Progenitor cell of endocrine pancreas (in vitro differentiated cells): ENCODE data around the gene DNAJB13. TPM values are rescaled to one million over a fixed set of nuclear protein-coding genes. Genes with fewer than 3 reads are reported as not detected.

Source experiments
- DNase-seq: peaks from one replicate; pipeline ENCODE4 v3.0.0; 2021; ENCODE audit warnings: low spot score; ENCODE audit not compliant: unreplicated experiment
- H3K27ac Mint-ChIP-seq: 2 replicates; pipeline ENCODE4 v1.8.0; 2021; ENCODE audit warnings: mild to moderate bottlenecking, moderate library complexity, mixed read lengths
- H3K27me3 Mint-ChIP-seq: 2 replicates; pipeline ENCODE4 v1.8.0; 2021; ENCODE audit warnings: mixed read lengths
- H3K36me3 Mint-ChIP-seq: 2 replicates; pipeline ENCODE4 v1.8.0; 2022; ENCODE audit warnings: mixed read lengths; ENCODE audit not compliant: insufficient read depth
- H3K4me1 Mint-ChIP-seq: 2 replicates; pipeline ENCODE4 v1.8.0; 2021; ENCODE audit warnings: low read depth, mixed read lengths
- H3K4me3 Mint-ChIP-seq: 2 replicates; pipeline ENCODE4 v1.8.0; 2021; ENCODE audit warnings: low read depth, mild to moderate bottlenecking, moderate library complexity, mixed read lengths
- H3K9me3 Mint-ChIP-seq: 2 replicates; pipeline ENCODE4 v1.8.0; 2021; ENCODE audit warnings: low read depth, mixed read lengths
- total RNA-seq: library from RNA; stranded (reverse); gene quantifications from 2 replicates; pipeline ENCODE4 v1.2.1, GENCODE V29; 2021
- TF ChIP-seq, protein P1 (sequence below): fragments of 200-600 bp; sonication (generic); IDR thresholded peaks from one replicate; pipeline ENCODE4 v1.5.0; 2021; ENCODE audit warnings: antibody characterized with exemption, mild to moderate bottlenecking; ENCODE audit not compliant: unreplicated experiment

DNAJB13 gene
- total RNA-seq, 1 donor from 2014 or later = 1.1 TPM

DNA sequence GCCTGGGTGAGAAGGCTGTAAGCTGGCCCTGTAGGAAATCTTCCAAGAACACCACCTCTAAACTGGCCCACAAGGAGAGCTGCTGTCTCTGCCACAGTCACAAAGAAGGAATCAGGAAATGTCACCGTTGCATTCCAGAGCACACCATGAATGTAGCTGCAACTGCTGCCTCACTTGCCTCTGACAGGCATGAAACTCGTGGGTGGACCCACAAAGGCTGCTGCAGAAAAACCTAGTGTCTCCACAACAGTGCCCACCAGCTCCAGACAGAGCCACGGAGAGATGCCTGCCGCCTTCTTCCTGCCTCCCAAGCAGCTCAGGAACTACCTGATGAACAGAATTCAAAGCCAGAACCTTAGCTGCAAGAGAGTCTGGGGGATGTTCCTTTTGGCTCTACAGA, 10.5 kb downstream of the DNAJB13 start:
- H3K27me3 Mint-ChIP-seq = peaks cover 11% of the 10 kb centered on the region
- TF ChIP-seq, protein P1, sequence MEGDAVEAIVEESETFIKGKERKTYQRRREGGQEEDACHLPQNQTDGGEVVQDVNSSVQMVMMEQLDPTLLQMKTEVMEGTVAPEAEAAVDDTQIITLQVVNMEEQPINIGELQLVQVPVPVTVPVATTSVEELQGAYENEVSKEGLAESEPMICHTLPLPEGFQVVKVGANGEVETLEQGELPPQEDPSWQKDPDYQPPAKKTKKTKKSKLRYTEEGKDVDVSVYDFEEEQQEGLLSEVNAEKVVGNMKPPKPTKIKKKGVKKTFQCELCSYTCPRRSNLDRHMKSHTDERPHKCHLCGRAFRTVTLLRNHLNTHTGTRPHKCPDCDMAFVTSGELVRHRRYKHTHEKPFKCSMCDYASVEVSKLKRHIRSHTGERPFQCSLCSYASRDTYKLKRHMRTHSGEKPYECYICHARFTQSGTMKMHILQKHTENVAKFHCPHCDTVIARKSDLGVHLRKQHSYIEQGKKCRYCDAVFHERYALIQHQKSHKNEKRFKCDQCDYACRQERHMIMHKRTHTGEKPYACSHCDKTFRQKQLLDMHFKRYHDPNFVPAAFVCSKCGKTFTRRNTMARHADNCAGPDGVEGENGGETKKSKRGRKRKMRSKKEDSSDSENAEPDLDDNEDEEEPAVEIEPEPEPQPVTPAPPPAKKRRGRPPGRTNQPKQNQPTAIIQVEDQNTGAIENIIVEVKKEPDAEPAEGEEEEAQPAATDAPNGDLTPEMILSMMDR = no peak
- H3K9me3 Mint-ChIP-seq = no peaks in the 10 kb centered on the region
- H3K4me1 Mint-ChIP-seq = no peaks in the 10 kb centered on the region
- no peak overlapping the region for H3K4me3 Mint-ChIP-seq
- no peaks in the 10 kb centered on the region for H3K36me3 Mint-ChIP-seq
- no peak for DNase-seq
- no peak overlapping the region for H3K27ac Mint-ChIP-seq

DNA sequence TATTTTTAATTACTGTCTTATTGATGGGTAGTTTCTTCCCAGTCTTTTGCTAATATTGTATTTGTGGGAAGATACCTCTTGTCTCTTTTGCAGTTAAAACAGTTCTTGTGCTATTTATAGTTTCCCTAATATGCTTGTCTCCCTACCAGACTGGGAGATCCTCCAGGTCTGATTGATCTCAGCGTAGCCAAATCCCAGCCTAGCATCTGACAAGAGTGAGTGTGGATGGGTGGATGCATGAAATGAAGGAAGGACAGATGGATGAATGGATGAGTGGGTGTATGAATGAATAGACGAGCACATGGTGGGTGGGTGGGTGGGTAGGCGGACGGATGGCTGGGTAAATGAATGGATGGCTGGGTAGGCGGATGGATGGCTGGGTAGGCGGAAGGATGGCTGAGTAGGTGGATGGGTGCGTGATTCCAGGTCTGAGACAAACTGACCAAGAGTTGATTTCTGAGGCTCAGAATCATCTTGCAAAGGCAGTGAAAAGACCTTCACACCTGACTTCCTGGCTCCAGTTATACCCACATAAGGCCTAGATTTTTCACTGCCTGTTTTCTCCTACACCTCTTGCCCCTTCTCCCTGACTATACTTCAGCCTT, 11.4 kb downstream of the DNAJB13 start:
- DNase-seq = no peak
- Mint-ChIP-seq H3K9me3 (no peaks in the 10 kb centered on the region), H3K27ac (no peak overlapping the region), H3K36me3 (no peaks in the 10 kb centered on the region), H3K4me1 (no peaks in the 10 kb centered on the region), H3K27me3 (peaks cover 11% of the 10 kb centered on the region), H3K4me3 (no peak overlapping the region)
- TF ChIP-seq, protein P1 = no peak

DNA sequence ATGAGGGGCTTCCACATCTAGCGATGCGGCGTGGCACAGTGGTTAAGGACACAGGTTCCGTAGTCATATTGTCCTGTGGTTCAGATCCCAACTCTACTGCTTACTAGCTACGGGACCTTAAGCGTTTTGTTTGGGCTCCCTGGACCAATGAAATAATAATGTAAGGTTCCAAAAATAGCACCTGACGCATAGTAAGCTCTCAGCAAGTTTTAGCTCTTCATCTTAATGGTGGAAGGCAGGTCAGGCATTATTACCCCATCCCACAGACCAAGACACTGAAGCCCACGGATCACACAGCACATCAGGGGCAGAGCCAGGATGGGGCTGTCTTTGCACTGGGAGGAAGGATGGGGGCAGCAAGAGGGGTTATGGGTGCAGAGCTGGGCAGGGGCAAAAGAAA, 13.0 kb downstream of the DNAJB13 start:
- no peaks in the 10 kb centered on the region for H3K27me3 Mint-ChIP-seq
- no peak for DNase-seq
- no peaks in the 10 kb centered on the region for H3K36me3 Mint-ChIP-seq

DNA sequence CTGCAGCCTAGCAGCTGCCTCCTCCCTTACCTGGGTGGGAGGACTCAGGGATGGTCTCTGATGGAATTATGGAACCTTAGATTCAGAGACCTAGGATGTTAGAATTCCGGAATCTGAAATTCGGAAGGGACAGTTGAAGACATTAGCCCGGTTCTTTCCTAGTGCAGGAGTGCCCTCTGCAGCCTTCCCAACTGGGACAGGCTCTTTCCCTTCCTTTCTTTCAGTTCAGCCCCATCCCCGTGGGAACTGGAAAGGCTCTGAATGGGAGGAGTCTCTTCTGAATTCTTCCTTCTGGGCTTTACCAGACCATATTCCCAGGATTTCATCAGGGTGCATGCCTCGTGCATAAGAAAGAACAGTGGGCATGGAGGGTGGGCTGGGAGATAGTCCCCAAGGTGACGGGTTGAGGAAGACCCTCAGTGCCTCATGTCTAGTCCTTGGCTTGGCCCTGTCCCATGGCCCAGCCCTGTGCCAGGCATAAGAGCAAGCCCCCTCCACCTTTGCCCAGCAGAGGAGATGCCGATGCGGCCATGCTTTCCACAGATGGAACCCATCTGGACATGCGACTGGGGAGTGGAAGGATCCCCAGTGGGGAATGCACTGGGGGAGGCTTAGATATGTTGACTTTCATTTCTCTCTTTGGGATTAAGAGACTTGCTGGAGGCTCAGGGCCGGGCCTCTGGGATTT, 14.4 kb downstream of the DNAJB13 start:
- H3K4me1 Mint-ChIP-seq = no peaks in the 10 kb centered on the region
- DNase-seq = no peak
- TF ChIP-seq, protein P1 = no peak
- no peak overlapping the region for H3K27ac Mint-ChIP-seq
- H3K4me3 Mint-ChIP-seq = no peak overlapping the region
- H3K9me3 Mint-ChIP-seq = no peaks in the 10 kb centered on the region
- no peaks in the 10 kb centered on the region for H3K36me3 Mint-ChIP-seq
- H3K27me3 Mint-ChIP-seq = no peaks in the 10 kb centered on the region

More for the DNA sequence above, 13.0 kb downstream of the DNAJB13 start:
- H3K27ac Mint-ChIP-seq = peak overlapping the region; percentile 21
- H3K4me1 Mint-ChIP-seq = no peaks in the 10 kb centered on the region
- no peak overlapping the region for H3K4me3 Mint-ChIP-seq
- TF ChIP-seq, protein P1 = no peak
- no peaks in the 10 kb centered on the region for H3K9me3 Mint-ChIP-seq

DNA sequence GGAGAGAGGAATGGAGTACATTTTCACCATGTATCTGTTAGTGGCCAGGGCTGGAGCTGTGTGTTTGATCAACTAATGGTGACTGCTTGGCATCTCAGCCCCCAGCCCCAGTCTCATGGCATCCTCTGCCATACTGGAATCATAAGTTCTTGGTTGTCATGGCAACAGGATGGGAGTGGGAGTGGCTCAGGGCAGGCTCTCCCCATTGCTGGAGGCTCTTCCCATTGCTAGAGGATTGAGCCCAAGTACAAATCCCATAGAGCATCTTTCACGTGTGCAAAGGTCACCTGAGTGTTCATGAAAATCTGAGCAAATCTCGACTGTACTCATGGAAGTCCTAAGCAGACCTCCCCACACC, 14.9 kb downstream of the DNAJB13 start:
- H3K4me1 Mint-ChIP-seq = no peaks in the 10 kb centered on the region
- H3K9me3 Mint-ChIP-seq = no peaks in the 10 kb centered on the region
- TF ChIP-seq, protein P1 = no peak
- no peaks in the 10 kb centered on the region for H3K36me3 Mint-ChIP-seq
- no peak overlapping the region for H3K4me3 Mint-ChIP-seq
- no peak overlapping the region for H3K27ac Mint-ChIP-seq
- DNase-seq = no peak
- H3K27me3 Mint-ChIP-seq = no peaks in the 10 kb centered on the region
